Stimulated activated CD4-positive, alpha-beta T cell treated with anti-CD3 and anti-CD28 coated beads, Interleukin-1b, Interleukin-23, amount 100 ng/mL, for 4 hours (primary cell): ENCODE results near the gene PRKN.

Experiments
- DNase-seq, 2 donors: peaks; one replicate each; pipeline ENCODE4 v3.0.0-alpha.2; 2020; ENCODE audit warnings: low read depth in 2 of 2

PRKN gene

GRCh38 chr6:162618448-162619002, 109.0 kb downstream of the PRKN start:
- DNase-seq = no peak

- no peak for DNase-seq
These were observed 112.4 kb downstream of the PRKN start for GRCh38 chr6:162615016-162615705.

GRCh38 chr6:162613310-162613709, 114.3 kb downstream of the PRKN start:
- no peak for DNase-seq

GRCh38 chr6:162612613-162613012, 115.0 kb downstream of the PRKN start:
- DNase-seq = no peak

- DNase-seq = no peak
These were observed 117.2 kb downstream of the PRKN start for GRCh38 chr6:162610351-162610750.

- DNase-seq = no peak
These were observed 121.7 kb downstream of the PRKN start for GRCh38 chr6:162605881-162606280.

- no peak for DNase-seq
These were observed 124.1 kb downstream of the PRKN start for GRCh38 chr6:162603231-162604015.

- no peak for DNase-seq
These were observed 124.8 kb downstream of the PRKN start for GRCh38 chr6:162602759-162603158.

- DNase-seq = no peak
These were observed 130.9 kb downstream of the PRKN start for GRCh38 chr6:162596676-162597075.

GRCh38 chr6:162591517-162591916, 136.0 kb downstream of the PRKN start:
- no peak for DNase-seq

GRCh38 chr6:162581988-162582780, 145.4 kb downstream of the PRKN start:
- DNase-seq = no peak

- no peak for DNase-seq
These were observed 146.9 kb downstream of the PRKN start for GRCh38 chr6:162580619-162581018.

GRCh38 chr6:162576016-162576415, 151.6 kb downstream of the PRKN start:
- DNase-seq = no peak

- DNase-seq = no peak
These were observed 155.3 kb downstream of the PRKN start for GRCh38 chr6:162572240-162572639.

GRCh38 chr6:162568266-162568665, 159.3 kb downstream of the PRKN start:
- DNase-seq = no peak

- DNase-seq = no peak
These were observed 165.5 kb downstream of the PRKN start for GRCh38 chr6:162562041-162562440.

GRCh38 chr6:162560891-162561290, 166.7 kb downstream of the PRKN start:
- no peak for DNase-seq

- DNase-seq = no peak
These were observed 173.0 kb downstream of the PRKN start for GRCh38 chr6:162554531-162554930.

GRCh38 chr6:162546905-162547304, 180.7 kb downstream of the PRKN start:
- no peak for DNase-seq

- no peak for DNase-seq
These were observed 184.3 kb downstream of the PRKN start for GRCh38 chr6:162543221-162543620.

GRCh38 chr6:162541019-162541601, 186.5 kb downstream of the PRKN start:
- DNase-seq = no peak

GRCh38 chr6:162539321-162539720, 188.2 kb downstream of the PRKN start:
- no peak for DNase-seq
